Right lobe of liver (tissue), 4 donors: ENCODE measurements around the gene CCNK.

Experiments used
- CTCF ChIP-seq, 4 donors: fragments of 200-600 bp in 3 of 4; fragments of 450-650 bp in 1 of 4; IDR thresholded peaks; one replicate each; pipeline versions ENCODE4 v1.5.1 to v1.8.0; 2016 to 2022; ENCODE audit warnings: antibody characterized with exemption in 4 of 4, mild to moderate bottlenecking in 2 of 4
- POLR2A ChIP-seq: fragments of 450-650 bp; IDR thresholded peaks from one replicate; pipeline ENCODE4 v1.6.1; 2017; ENCODE audit warnings: antibody characterized with exemption, mild to moderate bottlenecking
- donor health status: DM: no; HTN: no; CAD: no.
- donor health status: DM: no; HTN: no; CAD: no.
- donor health status: DM: no; HTN: yes; CAD: no.

GRCh38 chr14:99510556-99511139 lies 29.4 kb downstream of the CCNK start:
- TF ChIP-seq CTCF (IDR thresholded peaks at IDR 0.05), result no peak
- TF ChIP-seq POLR2A, result no peak
